NCI-H2227 (cell line): ENCODE results near the gene PDE9A.
"Not testable (repeated sequence)": the region's sequence is repeated elsewhere in the genome, so short reads cannot be mapped to it uniquely, and the experiment has no call there.

Experiments
- DNase-seq: peaks from one replicate; lab custom pipeline; 2025; ENCODE audit not compliant: unreplicated experiment; lab: John Stamatoyannopoulos, UW

PDE9A gene

GRCh38 chr21:42624095-42624790 is 29.2 kb upstream of the PDE9A start:
- DNase-seq, result no peak

GRCh38 chr21:42624936-42625335 is 28.5 kb upstream of the PDE9A start:
- no peak for DNase-seq

- no peak for DNase-seq
Measured at GRCh38 chr21:42626171-42626570, 27.2 kb upstream of the PDE9A start.

- DNase-seq, result no peak
Measured at GRCh38 chr21:42627527-42628289, 25.7 kb upstream of the PDE9A start.

- DNase-seq, result not testable (repeated sequence)
Measured at GRCh38 chr21:42628466-42629061, 24.9 kb upstream of the PDE9A start.

GRCh38 chr21:42629933-42630589 is 23.4 kb upstream of the PDE9A start:
- no peak for DNase-seq

GRCh38 chr21:42630626-42631025 is 22.8 kb upstream of the PDE9A start:
- no peak for DNase-seq

- no peak for DNase-seq
Measured at GRCh38 chr21:42631142-42631541, 22.3 kb upstream of the PDE9A start.

GRCh38 chr21:42632336-42632751 is 21.1 kb upstream of the PDE9A start:
- no peak for DNase-seq

- no peak for DNase-seq
Measured at GRCh38 chr21:42632771-42633690, 20.4 kb upstream of the PDE9A start.

GRCh38 chr21:42633858-42634257 is 19.6 kb upstream of the PDE9A start:
- no peak for DNase-seq

GRCh38 chr21:42635848-42636519 is 17.4 kb upstream of the PDE9A start:
- no peak for DNase-seq

GRCh38 chr21:42636520-42637266 is 16.7 kb upstream of the PDE9A start:
- DNase-seq, result no peak

GRCh38 chr21:42637267-42638041 is 16.0 kb upstream of the PDE9A start:
- DNase-seq, result no peak

GRCh38 chr21:42638266-42638863 is 15.1 kb upstream of the PDE9A start:
- DNase-seq, result no peak

GRCh38 chr21:42639646-42640152 is 13.7 kb upstream of the PDE9A start:
- no peak for DNase-seq

GRCh38 chr21:42640486-42640885 is 12.9 kb upstream of the PDE9A start:
- no peak for DNase-seq
